Activated CD8-positive, alpha-beta memory T cell treated with anti-CD3 and anti-CD28 coated beads for 24 hours (primary cell): ENCODE measurements around the gene ANG.
"Not testable (repeated sequence)": the region's sequence is repeated elsewhere in the genome, so short reads cannot be mapped to it uniquely, and the experiment has no call there.

Experiments used
- DNase-seq: peaks from one replicate; pipeline ENCODE4 v3.0.0-alpha.2; 2020

Gene ANG

DNA sequence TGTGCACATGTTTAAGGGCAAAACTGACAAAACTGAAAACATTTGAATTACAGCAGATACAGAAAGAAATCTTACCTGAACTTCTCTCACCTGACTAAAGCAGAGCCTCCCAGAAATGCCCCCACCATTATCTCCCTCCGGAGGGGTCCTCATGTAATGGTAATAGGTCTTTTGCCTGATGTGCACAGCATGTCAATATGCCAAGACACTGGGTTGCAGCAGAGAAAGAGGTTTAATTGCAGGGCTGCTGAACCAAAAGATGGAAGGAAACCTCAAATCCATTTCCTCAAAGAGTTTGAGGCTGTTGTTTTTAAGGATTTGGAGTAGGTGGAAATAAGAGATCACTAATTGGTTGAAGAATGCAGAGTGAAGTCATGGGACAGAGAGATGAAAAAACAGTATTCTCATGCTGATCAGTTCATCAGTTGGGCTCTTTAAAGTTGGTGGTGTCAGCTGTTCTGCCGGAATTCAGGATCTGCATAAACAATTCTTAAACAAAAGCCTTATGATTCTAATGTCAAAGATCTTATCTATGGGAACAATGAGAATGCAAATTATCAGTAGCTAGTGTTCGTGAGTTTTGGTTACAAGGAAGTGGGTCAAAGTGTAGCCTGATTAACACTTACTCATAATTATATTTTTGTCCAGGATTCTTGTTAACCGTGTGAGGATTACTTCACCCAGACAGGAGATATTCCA is 18.2 kb downstream of the ANG start:
- DNase-seq, result no peak

DNA sequence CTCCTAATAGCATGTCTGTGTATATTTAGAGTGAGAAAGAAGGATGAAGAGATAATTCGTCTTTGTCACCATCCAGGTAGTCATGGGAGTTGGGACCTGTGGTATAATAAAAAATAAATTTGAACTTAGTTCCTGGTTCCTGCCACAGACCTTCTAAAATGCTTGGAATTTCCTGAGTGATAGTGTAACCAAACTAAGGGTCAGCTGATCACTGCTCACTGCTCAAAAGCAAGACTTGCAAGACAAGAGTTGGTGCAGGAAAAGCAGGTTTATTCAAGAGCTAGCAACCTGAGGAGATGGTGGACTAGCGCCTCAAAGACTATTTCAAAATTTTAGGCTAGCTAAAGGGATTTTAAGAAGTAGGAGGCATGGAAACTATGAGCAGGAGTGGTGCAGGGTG is 19.1 kb downstream of the ANG start:
- DNase-seq, result no peak

DNA sequence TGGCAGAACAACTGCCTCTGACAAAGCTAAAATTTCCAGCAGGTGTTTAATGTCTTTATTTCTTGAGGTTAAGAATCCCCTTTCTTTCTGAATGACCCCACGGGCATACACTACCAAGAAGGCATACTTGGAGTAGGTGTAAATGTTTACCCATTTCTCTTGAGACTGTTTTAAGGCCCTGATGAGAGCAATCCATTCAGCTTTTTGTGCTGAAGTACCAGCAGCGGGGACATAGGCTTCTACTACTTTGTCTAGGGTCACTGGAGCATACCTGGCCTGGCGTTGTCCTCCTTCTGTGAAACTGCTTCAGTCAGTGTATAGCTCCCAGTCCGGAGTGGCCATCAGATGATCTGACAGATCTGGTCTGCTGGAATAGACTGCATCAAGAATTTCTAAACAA is 22.7 kb downstream of the ANG start:
- DNase-seq, result no peak

DNA sequence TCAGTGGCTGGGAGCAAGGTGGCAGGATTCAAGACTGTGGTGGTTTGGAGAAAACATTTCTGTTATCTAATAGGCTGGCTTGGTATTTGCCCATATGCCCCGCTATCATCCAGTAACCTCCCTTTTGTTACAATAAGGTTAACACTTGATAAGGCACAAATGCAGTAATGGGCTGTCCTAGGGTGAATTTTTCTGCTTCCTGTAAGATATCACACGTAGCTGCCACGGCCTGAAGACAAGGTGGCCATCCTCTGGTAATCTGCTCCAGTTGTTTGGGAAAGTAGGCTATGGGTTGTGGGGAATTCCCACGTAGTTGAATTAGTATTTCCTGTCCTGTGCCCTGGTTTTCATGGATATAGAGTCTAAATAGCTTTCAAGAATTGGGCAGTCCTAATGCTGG is 23.1 kb downstream of the ANG start:
- DNase-seq, result no peak

DNA sequence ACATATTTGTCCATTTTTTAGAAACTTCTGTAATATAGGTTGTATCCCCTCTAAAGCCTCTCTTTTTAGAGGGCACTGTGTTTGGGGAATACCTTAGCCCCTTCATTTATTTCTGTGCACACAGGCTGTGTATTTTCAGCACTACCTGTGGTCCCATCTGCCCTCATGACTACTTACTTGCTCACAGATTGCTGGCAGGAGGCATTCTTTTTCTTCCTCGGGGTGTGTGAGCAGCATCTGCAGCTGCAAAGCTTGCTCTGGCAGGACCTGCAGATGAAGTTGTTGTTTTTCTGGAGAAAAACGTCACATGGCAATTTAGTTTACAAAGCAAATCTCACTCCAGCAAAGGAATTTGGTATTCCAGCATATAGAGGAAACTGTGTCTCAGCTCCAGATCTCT is 24.3 kb downstream of the ANG start:
- DNase-seq, result no peak

DNA sequence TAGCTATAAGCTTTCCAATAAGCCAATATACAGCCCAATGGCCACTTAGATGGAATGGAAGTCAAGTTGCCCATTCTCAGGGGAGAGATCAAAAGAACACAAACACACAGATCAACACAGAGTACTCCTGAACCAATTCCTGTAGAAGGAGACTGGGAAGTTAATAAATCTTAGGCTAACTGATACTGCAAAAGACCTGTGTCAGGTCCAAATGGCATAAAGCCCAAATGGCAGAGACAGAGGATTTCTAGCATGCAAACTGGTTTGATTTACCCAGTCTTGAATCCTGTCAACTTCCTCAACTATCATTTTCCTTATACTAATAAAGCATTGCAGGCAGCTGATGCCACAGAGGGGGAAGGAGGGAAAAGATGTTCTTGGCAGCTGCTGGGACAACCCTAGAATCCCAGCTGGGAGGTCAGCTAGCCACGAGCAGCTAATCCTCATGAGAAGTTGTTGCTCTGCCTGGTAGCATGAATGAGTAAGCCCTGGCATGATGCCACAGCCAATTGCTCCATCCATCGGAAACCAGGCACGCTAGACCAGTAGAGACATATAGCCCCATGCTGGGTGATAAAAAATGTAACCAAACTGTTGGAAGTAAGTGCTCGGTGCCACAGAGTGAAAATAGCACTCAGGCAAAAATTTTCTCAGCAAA is 26.2 kb downstream of the ANG start:
- no peak for DNase-seq

DNA sequence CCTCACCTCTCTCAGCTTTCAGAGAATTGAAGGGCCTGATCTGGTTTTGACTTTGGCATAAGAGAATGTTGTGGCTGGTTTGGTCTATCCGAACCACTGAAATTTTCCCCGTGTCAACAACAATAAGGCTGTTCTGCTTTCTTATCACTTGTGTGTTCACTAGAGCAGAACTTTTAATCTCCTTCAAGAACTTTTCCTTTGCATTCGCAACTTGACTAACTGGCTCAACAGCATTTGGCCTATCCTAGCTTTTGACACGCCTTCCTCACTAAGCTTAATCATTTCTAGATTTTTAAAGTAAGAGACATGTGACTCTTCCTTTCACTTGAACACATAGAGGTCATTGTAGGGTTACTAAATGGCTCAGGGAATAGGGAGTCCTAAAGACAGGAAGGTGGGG is 31.2 kb downstream of the ANG start:
- DNase-seq, result no peak

DNA sequence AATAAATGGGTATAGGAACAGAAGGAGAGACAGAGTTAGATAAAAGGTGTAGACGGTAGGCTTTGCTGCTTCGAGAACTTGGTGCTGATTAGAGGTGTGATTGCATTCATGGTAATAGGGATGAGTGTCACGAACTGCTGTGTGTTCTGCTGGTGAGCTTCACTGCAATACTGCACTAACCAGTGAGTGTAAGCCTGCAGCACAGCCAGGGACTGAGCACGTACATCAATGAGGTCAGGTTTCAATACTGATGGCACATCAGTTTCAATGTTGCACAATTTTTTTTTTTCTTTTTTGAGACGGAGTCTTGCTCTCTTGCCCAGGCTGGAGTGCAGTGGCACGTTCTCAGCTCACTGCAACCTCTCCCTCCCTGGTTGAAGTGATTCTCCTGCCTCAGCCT is 32.2 kb downstream of the ANG start:
- no peak for DNase-seq

DNA sequence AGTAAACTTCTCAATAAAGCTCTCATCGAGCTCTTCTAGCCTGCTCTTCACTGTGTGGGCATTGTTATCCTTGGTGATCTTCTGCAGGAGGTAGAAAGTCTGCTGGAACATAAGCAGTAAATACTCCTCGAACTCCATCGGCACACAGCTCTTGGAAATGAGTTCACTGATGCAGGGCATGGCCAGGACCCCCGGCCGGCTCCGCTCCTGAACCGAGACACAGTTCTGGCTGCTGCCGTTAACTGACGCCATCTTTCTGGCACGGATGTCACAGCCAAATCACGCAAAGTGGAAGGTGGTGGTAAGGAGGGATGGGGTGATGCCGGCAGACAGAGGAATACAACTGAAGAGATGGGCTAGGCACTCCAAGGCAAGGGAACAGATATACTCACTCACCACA is 33.5 kb downstream of the ANG start:
- no peak for DNase-seq

DNA sequence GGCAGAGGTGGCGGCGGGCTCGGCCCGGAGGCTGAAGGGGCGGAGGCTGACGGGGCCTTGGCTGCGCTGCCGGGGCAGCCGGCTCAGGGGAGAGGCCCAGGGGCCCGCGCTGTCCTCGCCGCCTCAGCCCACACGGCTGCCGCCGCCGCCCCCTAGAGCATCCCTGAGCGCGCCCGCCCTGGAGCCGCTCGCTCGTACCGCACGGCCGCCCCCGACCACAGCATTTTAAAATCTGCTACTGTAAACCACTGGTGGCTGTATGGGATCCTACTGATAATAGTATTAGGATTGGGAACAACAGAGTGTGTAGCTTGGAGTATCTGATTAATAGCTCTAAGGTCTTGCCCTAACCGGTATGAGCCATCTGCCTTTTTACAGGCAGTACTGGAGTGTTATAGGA is 34.9 kb downstream of the ANG start:
- DNase-seq, result no peak

DNA sequence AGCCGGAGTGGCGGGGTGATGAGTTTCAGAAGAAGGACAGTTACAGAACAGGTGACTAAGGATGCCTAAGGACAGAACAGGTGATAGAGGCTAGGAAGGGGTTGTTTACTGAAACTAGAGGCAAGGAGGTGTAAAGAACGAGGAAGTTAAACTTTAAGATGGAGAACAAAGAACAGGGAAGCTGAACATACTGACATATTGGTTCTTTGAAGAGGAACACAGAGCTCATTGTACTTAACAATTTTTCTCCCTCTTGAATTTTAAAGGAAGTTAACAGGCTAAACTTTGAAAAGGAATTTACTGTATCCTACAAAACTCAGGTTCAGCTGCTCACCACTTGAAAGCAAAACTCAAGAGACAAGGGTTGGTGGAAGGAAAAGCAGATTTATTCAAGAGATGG is 37.6 kb downstream of the ANG start:
- DNase-seq, result not testable (repeated sequence)

DNA sequence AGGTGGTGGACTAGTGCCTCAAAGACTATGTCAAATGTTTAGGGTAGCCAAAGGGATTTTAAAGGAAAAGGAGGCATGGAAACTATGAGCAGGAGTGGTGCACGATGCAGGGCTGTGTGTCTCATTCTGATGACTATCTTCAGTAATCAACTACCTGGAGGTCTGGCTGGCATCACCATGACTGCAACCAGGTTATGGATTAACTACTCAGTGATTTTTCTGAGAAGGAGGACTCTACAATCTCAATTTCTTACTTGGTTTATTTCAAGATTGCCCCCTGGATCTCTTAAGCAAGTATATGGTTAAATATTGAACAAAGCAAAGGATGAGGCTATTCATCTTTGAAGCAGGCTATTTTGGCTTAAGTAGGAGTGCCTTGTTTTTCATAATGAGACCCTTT is 38.0 kb downstream of the ANG start:
- no peak for DNase-seq

DNA sequence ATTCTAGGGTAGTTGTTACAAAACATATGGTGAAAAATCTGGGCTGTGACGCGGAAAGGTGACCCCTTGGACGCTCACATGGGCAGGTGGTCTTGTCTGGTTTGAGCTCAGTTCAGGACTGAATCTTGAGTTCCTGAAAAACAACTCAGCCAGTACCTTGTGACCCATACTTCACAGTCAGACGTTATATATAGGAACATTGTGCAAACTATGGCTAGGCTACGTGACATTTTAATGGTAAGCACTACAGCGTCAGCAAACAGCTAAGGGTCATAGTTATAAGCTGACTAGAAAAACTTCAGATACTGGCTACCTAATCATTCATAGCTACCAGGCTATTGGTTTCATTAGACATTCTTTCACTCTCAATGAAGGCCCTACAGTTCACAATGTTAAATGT is 42.3 kb downstream of the ANG start:
- DNase-seq, result no peak

DNA sequence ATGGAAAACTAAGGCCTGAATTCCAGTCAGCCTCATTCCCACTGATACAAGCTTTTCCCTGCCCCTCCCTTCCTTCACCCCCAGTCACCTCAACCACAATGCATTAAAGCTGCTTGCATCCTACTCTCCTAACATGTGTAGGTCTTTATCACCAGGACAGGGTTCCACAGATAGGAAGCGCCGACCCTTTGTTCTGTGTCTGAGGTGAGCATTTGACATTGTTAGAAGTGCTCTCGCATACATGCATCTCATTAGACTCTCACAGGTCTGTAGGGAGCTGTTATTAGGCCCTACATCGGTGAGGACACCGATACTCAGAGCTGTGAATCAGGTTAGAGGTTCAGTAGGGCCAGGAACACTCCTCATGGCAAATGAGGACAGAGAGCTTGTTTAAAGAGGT is 43.9 kb downstream of the ANG start:
- DNase-seq, result no peak

DNA sequence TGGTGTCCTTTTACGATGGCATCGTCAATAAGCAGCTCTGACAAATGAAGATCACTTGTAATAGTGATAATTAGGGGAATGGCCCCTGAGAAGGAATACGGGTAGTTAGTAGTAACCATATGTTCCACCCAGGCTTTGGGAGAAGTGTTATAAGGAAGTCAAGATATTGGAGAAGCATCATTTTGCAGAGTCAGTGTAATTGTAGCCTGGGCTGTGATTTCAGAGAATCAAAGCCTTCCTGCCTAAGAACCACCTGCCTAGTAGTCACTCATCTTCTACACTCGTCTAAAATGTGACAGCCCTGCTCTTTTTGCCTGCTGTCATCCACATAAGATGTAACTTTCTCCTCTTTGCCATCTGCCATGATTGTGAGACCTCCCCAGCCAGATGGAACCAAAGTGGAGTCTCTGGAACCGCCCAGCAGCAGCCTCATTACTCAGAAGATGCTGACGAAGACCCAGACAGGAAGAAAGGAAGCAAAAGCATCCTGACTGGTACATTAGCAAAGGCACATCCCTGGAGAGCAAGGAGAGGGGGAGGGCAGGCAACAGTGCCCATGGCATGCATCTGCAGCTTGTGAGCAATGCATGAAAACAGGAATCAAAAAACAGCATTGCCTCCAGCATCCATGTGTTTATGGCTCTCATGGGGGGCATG is 44.5 kb downstream of the ANG start:
- DNase-seq, result no peak

DNA sequence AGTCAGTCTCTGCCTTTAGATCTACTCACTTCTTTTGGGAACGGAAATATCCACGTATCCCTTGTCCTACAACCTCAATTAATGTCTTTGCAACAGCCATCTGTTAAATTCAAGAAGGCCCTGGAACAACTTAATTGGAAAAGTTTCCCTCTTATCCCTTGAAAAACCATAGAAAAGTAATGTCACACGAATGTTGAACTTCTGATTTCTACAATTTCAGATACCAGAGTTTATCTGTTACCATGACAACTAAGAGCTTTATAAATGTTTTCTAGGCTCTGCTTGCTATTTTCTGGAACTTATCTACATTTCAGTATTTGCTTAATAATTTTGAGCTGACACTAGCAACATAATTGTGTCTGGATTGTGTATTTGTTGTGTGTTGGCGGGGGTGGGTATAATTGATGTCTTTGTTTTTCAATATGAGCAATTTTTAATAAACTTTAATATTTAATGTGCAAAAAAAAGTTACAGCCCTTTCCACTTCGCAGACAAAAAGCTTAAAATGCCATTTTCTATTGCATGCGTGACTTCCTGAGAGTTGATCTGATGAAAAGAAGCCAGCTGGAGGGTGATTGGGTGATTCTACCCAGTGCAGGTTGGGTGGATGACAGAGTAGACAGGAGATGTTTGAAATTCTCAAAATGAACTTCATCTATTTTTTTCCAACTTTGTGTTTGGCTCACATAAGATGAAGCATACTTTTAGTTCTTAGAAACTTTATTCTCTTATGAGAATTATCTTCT is 45.3 kb downstream of the ANG start:
- no peak for DNase-seq

DNA sequence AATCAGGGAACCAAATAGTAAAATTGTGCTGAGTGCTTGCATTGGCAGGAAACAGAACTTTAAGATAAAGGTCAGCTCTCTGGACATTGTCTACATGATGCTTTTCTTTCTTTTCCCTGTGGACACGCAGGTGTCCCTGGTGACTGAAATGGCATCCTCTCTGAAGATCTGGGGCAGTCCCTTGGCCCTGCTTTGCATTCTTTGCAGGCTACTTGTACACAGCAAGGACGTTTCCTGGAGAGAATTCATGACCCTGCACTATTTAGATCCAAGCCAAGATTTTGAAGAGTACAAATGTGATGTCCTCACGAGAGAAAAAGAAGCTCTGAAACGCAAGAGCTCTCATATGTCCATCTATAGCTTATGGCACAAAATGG is 45.9 kb downstream of the ANG start:
- no peak for DNase-seq

DNA sequence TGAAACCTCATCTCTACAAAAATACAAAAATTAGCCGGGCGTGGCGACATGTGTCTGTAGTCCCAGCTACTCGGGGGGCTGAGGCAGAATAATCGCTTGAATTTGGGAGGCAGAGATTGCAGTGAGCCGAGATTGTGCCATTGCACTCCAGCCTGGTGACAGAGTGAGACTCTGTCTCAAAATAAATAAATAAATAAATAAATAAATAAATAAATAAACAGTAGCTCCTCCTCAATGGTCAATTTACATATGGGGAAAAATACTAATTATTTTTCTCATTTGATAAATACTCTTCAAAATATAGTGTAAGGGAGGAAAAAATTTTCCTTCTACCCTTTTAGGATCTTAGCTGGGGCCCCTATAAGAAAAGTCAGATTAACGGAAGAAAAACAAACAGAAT is 49.7 kb downstream of the ANG start:
- not testable (repeated sequence) for DNase-seq

DNA sequence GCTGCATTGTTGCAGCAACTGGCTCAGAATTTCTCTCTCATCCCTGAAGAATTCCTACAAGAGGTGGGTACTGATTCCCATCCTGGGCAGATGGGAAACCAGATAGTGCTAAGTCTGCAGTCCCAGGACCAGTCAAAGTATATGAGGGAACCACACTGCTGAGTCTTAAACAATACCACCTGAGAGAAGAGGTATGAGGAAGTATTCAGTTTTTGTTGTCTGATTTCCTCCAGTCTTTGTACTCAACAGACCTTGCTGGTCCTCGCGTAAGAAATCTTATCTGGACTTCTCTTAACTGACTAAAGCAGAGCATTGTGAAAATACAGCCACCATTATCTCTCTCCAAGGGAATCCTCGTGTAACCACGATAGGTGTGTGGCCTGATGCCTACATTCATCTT is 53.6 kb downstream of the ANG start:
- DNase-seq, result no peak

DNA sequence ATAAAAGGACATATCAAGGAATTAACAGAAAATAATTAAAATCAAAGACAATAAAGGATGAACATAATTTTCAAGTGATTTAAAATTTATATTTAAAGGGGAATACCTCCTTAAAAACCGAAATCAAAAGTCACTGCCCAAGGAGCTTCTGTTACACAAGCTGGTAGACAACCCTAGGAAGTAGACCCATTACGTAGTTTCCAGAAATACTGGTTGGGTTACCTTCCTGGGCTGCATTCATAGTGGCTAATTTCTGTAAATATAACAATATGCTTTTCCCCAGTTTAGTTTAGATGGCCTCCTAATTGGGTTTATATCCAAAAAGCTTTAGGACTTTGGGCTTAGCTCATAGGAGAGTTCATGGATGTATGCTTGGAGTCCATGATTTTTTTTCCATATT is 55.0 kb downstream of the ANG start:
- DNase-seq, result no peak
